ENCODE data around the gene ZBP1. TPM values are rescaled to one million over a fixed set of nuclear protein-coding genes. Genes with fewer than 3 reads are reported as not detected.
A peak's percentile ranks its signal among the peaks of the same experiment; 100 is the strongest.

Gene ZBP1
- total and polyA plus RNA-seq, 10 of the 15 experiments (the other 5 are each of a cell fraction or from before 2014, with no cell fraction given), result 0.93 to 10.6 (median 4.8) TPM

DNA sequence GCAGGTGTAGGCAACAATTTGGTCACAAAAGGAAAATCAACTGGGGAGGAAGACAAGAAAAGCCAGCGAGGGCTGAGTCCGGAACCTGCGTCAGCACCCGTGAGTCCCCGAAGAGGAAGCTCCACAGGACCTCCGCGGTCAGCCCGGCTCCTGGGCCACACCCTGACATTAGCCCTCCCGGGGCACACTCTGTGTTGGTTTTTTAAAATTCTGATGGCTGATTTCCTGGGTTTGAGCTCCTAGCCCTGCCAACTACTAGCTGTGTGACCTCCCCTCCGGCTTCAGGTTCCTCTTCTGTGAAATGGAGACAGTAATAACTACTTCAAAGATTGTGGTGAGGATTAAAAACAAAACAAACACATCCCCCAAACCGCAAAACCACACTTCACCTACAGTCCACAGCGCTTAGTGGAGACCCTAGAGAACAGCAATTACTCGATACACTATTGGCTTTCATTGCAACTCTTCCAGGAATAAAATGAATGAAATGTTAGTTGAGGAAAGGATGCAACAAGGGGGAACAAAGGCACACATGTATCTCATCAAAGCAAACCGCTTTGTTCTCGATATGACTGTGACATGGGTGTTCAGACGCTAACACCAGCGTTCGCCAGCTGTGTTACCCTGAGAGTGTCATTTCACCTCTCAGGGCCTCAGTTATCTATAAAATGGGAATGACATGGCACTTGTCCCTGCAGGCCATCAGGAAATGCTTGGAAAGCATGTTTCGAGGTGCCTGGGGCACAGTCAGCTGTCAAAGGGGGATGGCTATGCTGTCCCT, 985 bp downstream of the ZBP1 start (continued):
- TF ChIP-seq, protein P1, sequence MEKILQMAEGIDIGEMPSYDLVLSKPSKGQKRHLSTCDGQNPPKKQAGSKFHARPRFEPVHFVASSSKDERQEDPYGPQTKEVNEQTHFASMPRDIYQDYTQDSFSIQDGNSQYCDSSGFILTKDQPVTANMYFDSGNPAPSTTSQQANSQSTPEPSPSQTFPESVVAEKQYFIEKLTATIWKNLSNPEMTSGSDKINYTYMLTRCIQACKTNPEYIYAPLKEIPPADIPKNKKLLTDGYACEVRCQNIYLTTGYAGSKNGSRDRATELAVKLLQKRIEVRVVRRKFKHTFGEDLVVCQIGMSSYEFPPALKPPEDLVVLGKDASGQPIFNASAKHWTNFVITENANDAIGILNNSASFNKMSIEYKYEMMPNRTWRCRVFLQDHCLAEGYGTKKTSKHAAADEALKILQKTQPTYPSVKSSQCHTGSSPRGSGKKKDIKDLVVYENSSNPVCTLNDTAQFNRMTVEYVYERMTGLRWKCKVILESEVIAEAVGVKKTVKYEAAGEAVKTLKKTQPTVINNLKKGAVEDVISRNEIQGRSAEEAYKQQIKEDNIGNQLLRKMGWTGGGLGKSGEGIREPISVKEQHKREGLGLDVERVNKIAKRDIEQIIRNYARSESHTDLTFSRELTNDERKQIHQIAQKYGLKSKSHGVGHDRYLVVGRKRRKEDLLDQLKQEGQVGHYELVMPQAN (conservative IDR thresholded peaks at IDR 0.05), result 0 out of 2 replicates have a peak, but pooled peaks have one; percentile 49
- TF ChIP-seq MTA2 (IDR thresholded peaks at IDR 0.05; ENCODE audit: low read depth) (peak; percentile 96), JUNB (IDR thresholded peaks at IDR 0.05) (peak; percentile 96), ZSCAN29 (IDR thresholded peaks at IDR 0.05) (0 out of 2 replicates have a peak, but pooled peaks have one; percentile 12), POLR2AphosphoS5 (IDR thresholded peaks at IDR 0.05; ENCODE audit: low read length) (no peak), FOS (IDR thresholded peaks at IDR 0.05; ENCODE audit: borderline replicate concordance, extremely low read depth, insufficient read length) (no peak), BCL11A (IDR thresholded peaks at IDR 0.05; ENCODE audit: low read depth, low read length) (peak; percentile 79; the same call in 1 of the 2 replicates), RFX5 (IDR thresholded peaks at IDR 0.05; ENCODE audit: low read depth, low read length) (no peak), YBX1 (IDR thresholded peaks at IDR 0.05) (no peak), PAX5 (IDR thresholded peaks at IDR 0.05; ENCODE audit: borderline replicate concordance, low read depth, low read length) (peak; percentile 83)
- TF ChIP-seq, protein P2, sequence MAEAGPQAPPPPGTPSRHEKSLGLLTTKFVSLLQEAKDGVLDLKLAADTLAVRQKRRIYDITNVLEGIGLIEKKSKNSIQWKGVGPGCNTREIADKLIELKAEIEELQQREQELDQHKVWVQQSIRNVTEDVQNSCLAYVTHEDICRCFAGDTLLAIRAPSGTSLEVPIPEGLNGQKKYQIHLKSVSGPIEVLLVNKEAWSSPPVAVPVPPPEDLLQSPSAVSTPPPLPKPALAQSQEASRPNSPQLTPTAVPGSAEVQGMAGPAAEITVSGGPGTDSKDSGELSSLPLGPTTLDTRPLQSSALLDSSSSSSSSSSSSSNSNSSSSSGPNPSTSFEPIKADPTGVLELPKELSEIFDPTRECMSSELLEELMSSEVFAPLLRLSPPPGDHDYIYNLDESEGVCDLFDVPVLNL (IDR thresholded peaks at IDR 0.05; ENCODE audit: low read depth, low read length), result no peak
- TF ChIP-seq, protein P3, sequence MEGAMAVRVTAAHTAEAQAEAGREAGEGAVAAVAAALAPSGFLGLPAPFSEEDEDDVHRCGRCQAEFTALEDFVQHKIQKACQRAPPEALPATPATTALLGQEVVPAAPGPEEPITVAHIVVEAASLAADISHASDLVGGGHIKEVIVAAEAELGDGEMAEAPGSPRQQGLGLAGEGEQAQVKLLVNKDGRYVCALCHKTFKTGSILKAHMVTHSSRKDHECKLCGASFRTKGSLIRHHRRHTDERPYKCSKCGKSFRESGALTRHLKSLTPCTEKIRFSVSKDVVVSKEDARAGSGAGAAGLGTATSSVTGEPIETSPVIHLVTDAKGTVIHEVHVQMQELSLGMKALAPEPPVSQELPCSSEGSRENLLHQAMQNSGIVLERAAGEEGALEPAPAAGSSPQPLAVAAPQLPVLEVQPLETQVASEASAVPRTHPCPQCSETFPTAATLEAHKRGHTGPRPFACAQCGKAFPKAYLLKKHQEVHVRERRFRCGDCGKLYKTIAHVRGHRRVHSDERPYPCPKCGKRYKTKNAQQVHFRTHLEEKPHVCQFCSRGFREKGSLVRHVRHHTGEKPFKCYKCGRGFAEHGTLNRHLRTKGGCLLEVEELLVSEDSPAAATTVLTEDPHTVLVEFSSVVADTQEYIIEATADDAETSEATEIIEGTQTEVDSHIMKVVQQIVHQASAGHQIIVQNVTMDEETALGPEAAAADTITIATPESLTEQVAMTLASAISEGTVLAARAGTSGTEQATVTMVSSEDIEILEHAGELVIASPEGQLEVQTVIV (IDR thresholded peaks at IDR 0.05; ENCODE audit: borderline replicate concordance, partially characterized antibody), result no peak
- TF ChIP-seq, protein P4, sequence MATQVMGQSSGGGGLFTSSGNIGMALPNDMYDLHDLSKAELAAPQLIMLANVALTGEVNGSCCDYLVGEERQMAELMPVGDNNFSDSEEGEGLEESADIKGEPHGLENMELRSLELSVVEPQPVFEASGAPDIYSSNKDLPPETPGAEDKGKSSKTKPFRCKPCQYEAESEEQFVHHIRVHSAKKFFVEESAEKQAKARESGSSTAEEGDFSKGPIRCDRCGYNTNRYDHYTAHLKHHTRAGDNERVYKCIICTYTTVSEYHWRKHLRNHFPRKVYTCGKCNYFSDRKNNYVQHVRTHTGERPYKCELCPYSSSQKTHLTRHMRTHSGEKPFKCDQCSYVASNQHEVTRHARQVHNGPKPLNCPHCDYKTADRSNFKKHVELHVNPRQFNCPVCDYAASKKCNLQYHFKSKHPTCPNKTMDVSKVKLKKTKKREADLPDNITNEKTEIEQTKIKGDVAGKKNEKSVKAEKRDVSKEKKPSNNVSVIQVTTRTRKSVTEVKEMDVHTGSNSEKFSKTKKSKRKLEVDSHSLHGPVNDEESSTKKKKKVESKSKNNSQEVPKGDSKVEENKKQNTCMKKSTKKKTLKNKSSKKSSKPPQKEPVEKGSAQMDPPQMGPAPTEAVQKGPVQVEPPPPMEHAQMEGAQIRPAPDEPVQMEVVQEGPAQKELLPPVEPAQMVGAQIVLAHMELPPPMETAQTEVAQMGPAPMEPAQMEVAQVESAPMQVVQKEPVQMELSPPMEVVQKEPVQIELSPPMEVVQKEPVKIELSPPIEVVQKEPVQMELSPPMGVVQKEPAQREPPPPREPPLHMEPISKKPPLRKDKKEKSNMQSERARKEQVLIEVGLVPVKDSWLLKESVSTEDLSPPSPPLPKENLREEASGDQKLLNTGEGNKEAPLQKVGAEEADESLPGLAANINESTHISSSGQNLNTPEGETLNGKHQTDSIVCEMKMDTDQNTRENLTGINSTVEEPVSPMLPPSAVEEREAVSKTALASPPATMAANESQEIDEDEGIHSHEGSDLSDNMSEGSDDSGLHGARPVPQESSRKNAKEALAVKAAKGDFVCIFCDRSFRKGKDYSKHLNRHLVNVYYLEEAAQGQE (IDR thresholded peaks at IDR 0.05; ENCODE audit: low read depth, low read length), result no peak
- TF ChIP-seq, protein P5, sequence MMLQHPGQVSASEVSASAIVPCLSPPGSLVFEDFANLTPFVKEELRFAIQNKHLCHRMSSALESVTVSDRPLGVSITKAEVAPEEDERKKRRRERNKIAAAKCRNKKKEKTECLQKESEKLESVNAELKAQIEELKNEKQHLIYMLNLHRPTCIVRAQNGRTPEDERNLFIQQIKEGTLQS (IDR thresholded peaks at IDR 0.05; ENCODE audit: borderline replicate concordance, extremely low read depth, low read depth, low read length), result no peak
